Hematopoietic multipotent progenitor cell treated with erythropoietin and hydrocortisone succinate and interleukin-3 and kit ligand, for 8 days (in vitro differentiated cells): ENCODE data around the gene BMPER.

Experiments
- DNase-seq: peaks from one replicate; pipeline ENCODE4 v3.0.0-alpha.2; 2015

Gene BMPER

GRCh38 chr7:34104115-34104514, 198.8 kb downstream of the BMPER start:
- no peak for DNase-seq

GRCh38 chr7:34104992-34105391, 199.7 kb downstream of the BMPER start:
- no peak for DNase-seq

- no peak for DNase-seq
Measured at GRCh38 chr7:34107276-34107675, 201.9 kb downstream of the BMPER start.

GRCh38 chr7:34108165-34108564, 202.8 kb downstream of the BMPER start:
- DNase-seq, result no peak

GRCh38 chr7:34109936-34110780, 204.8 kb downstream of the BMPER start:
- DNase-seq, result no peak

GRCh38 chr7:34111031-34111430, 205.7 kb downstream of the BMPER start:
- DNase-seq, result no peak

- no peak for DNase-seq
Measured at GRCh38 chr7:34115503-34115902, 210.2 kb downstream of the BMPER start.

GRCh38 chr7:34117573-34117972, 212.2 kb downstream of the BMPER start:
- no peak for DNase-seq

- no peak for DNase-seq
Measured at GRCh38 chr7:34121366-34121765, 216.0 kb downstream of the BMPER start.

- DNase-seq, result no peak
Measured at GRCh38 chr7:34123316-34123715, 218.0 kb downstream of the BMPER start.

- DNase-seq, result no peak
Measured at GRCh38 chr7:34124765-34125164, 219.4 kb downstream of the BMPER start.

- no peak for DNase-seq
Measured at GRCh38 chr7:34128762-34129161, 223.4 kb downstream of the BMPER start.

- no peak for DNase-seq
Measured at GRCh38 chr7:34130558-34131295, 225.4 kb downstream of the BMPER start.

- DNase-seq, result no peak
Measured at GRCh38 chr7:34131371-34131770, 226.0 kb downstream of the BMPER start.

GRCh38 chr7:34133356-34133982, 228.1 kb downstream of the BMPER start:
- DNase-seq, result no peak

GRCh38 chr7:34133983-34134782, 228.8 kb downstream of the BMPER start:
- DNase-seq, result peak; percentile 33

GRCh38 chr7:34135924-34136323, 230.6 kb downstream of the BMPER start:
- DNase-seq, result no peak

GRCh38 chr7:34136698-34137097, 231.4 kb downstream of the BMPER start:
- no peak for DNase-seq

- DNase-seq, result no peak
Measured at GRCh38 chr7:34137176-34137575, 231.8 kb downstream of the BMPER start.

- no peak for DNase-seq
Measured at GRCh38 chr7:34138483-34138882, 233.1 kb downstream of the BMPER start.

- no peak for DNase-seq
Measured at GRCh38 chr7:34139086-34139485, 233.7 kb downstream of the BMPER start.

- DNase-seq, result no peak
Measured at GRCh38 chr7:34140066-34140465, 234.7 kb downstream of the BMPER start.

GRCh38 chr7:34143402-34143801, 238.1 kb downstream of the BMPER start:
- DNase-seq, result no peak
